Measurements from ENCODE around the gene RGS4. TPM values are rescaled to one million over a fixed set of nuclear protein-coding genes. Genes with fewer than 3 reads are reported as not detected.
A peak's percentile ranks its signal among the peaks of the same experiment; 100 is the strongest.

RGS4 gene
- total RNA-seq, 1 donor, result 63.9 TPM

GRCh38 chr1:163050496-163050895, 18.7 kb upstream of the RGS4 start:
- TF ChIP-seq, protein P1, sequence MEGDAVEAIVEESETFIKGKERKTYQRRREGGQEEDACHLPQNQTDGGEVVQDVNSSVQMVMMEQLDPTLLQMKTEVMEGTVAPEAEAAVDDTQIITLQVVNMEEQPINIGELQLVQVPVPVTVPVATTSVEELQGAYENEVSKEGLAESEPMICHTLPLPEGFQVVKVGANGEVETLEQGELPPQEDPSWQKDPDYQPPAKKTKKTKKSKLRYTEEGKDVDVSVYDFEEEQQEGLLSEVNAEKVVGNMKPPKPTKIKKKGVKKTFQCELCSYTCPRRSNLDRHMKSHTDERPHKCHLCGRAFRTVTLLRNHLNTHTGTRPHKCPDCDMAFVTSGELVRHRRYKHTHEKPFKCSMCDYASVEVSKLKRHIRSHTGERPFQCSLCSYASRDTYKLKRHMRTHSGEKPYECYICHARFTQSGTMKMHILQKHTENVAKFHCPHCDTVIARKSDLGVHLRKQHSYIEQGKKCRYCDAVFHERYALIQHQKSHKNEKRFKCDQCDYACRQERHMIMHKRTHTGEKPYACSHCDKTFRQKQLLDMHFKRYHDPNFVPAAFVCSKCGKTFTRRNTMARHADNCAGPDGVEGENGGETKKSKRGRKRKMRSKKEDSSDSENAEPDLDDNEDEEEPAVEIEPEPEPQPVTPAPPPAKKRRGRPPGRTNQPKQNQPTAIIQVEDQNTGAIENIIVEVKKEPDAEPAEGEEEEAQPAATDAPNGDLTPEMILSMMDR (IDR thresholded peaks at IDR 0.05; ENCODE audit: insufficient read depth, low read depth, low read length), result no peak
- no peak overlapping the region for H3K4me3 ChIP-seq (ENCODE audit: low read depth, low read length)
- DNase-seq (ENCODE audit: low read depth), result no peak

DNA sequence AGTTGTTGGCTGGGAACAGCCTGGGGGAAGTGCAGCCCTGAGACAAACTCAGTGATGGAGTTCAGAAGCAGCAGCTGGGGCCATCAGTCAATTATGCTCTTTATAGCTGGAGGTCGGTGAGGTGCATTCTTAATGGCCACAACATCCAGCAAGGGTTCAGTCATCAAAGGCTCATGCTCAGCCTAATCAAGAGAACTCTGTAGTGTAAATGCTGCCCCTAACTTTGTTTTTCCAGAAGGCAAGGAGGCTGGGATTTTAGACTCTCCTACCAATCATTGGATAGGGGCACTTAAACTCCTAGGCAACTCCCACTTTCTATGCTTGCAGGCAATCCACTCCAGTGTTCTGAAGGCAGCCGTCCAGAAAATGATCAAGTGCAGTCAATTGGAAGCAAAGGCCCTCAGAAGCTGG, 15.0 kb upstream of the RGS4 start:
- TF ChIP-seq, protein P1 (IDR thresholded peaks at IDR 0.05; ENCODE audit: insufficient read depth, low read depth, low read length), result no peak
- no peak overlapping the region for H3K4me3 ChIP-seq (ENCODE audit: low read depth, low read length)
- no peak for DNase-seq (ENCODE audit: low read depth)

GRCh38 chr1:163055005-163055404, 14.2 kb upstream of the RGS4 start:
- peak; percentile 31 for DNase-seq (ENCODE audit: low read depth)
- TF ChIP-seq, protein P1 (IDR thresholded peaks at IDR 0.05; ENCODE audit: insufficient read depth, low read depth, low read length), result no peak
- no peak overlapping the region for H3K4me3 ChIP-seq (ENCODE audit: low read depth, low read length)

- TF ChIP-seq, protein P1 (IDR thresholded peaks at IDR 0.05; ENCODE audit: insufficient read depth, low read depth, low read length), result no peak
- no peak overlapping the region for H3K4me3 ChIP-seq (ENCODE audit: low read depth, low read length)
- no peak for DNase-seq (ENCODE audit: low read depth)
These were observed 13.6 kb upstream of the RGS4 start for GRCh38 chr1:163055531-163055930.

DNA sequence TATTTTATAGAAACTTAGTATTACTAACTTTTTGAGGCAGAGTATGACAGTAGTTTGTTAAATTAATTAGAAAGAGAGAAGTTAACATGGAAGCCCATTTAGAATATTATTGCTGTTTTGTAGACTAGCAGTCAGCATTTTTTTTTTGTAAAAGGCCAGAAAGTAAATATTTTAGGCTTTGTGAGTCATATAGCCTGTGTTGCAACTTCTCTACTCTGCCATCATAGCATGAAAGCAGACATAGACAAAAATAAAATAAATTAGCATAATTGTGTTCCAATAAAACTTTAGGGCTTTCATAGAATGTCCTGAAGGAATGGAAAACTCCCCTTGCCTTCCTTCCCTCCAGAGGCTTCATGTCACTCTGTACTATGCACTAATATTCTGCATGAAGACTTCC, 12.3 kb upstream of the RGS4 start:
- peak; percentile 73 for DNase-seq (ENCODE audit: low read depth)
- H3K4me3 ChIP-seq (ENCODE audit: low read depth, low read length), result no peak overlapping the region
- TF ChIP-seq, protein P1 (IDR thresholded peaks at IDR 0.05; ENCODE audit: insufficient read depth, low read depth, low read length), result no peak

DNA sequence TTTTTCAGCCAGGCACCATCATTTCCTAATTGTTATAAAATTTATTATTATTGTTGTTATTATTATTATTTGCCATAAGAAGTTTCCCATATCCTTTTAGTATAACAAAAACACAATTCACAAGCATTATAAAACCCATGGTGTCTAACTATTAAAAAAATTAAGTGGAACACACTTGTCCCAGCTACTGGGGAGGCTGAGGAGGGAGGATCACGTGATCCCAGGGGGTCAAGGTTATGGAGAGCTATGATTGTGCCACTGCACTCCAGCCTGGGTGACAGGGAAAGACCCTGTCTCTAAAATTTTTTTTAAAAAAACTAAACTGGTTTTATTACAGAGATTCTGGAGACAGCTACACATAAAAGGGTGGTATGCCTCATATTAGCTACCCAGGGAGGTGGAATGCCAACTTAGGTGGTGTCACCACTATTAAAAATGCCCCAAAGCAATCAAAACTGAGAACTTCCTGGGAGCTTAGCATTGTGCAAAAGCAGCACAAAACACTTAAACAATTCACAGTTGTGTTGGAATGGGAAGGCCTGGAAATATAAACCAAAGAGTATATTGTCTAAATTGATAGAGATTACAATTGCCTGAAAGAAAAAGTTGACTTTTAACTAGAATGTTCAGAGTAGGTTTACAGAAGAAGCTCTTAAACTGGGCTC, 8.7 kb upstream of the RGS4 start:
- TF ChIP-seq, protein P1 (IDR thresholded peaks at IDR 0.05; ENCODE audit: insufficient read depth, low read depth, low read length), result no peak
- no peak for DNase-seq (ENCODE audit: low read depth)
- no peak overlapping the region for H3K4me3 ChIP-seq (ENCODE audit: low read depth, low read length)

DNA sequence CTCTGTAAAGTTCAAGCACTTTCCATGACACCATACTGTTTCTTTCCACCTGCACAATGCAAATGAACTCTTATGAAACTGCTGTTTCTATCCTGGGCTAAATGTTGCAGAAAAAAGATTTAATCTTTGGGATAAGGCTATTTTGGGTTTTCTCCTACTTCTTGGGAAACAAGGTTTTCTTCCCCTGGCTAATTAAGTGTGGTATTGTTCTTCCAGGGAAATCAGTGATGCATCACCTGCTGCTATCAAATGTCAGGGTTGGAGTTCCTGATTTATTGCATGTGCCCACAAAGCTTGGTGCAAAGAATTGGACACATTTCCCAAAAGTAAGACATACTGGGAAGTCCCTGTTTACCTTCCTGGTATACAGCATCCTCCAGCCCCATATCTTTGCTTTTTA, 6.0 kb upstream of the RGS4 start:
- TF ChIP-seq, protein P1 (IDR thresholded peaks at IDR 0.05; ENCODE audit: insufficient read depth, low read depth, low read length), result no peak
- no peak overlapping the region for H3K4me3 ChIP-seq (ENCODE audit: low read depth, low read length)
- no peak for DNase-seq (ENCODE audit: low read depth)

All from fibroblast of villous mesenchyme (primary cell).